Spleen (tissue), 11 donors: ENCODE data around the gene FAM76B. TPM values are rescaled to one million over a fixed set of nuclear protein-coding genes. Genes with fewer than 3 reads are reported as not detected.
"Not testable (repeated sequence)": the region's sequence is repeated elsewhere in the genome, so short reads cannot be mapped to it uniquely, and the experiment has no call there.

Source experiments
- DNase-seq: peaks from one replicate; pipeline ENCODE4 v3.0.0-alpha.2; 2020
- H3K27ac ChIP-seq, 8 donors: fragments of 200-600 bp; sonication (generic) in 7 of 8; 1 replicate in 4 of 8; 2 replicates in 4 of 8; pipeline versions ENCODE4 v1.5.0 to v1.8.0; 2016 to 2021; ENCODE audit warnings: inconsistent platforms in 4 of 8, mild to moderate bottlenecking in 4 of 8, moderate library complexity in 1 of 8
- H3K27me3 ChIP-seq, 7 donors: fragments of 200-600 bp; sonication (generic) in 6 of 7; replicated peaks in 1 of 7; 1 replicate in 4 of 7; 2 replicates in 3 of 7; pipeline versions ENCODE4 v1.5.0 to v1.8.0; 2016 to 2021; ENCODE audit warnings: inconsistent platforms in 3 of 7, mild to moderate bottlenecking in 1 of 7
- H3K36me3 ChIP-seq, 6 donors: fragments of 200-600 bp; sonication (generic) in 5 of 6; 1 replicate in 4 of 6; 2 replicates in 2 of 6; pipeline versions ENCODE4 v1.5.0 to v1.8.0; 2016 to 2021; ENCODE audit warnings: inconsistent platforms in 2 of 6
- H3K4me1 ChIP-seq, 6 donors: fragments of 200-600 bp; sonication (generic) in 5 of 6; 1 replicate in 3 of 6; 2 replicates in 3 of 6; pipeline versions ENCODE4 v1.5.0 to v1.8.0; 2016 to 2021; ENCODE audit warnings: inconsistent platforms in 3 of 6
- H3K4me3 ChIP-seq, 8 donors: fragments of 200-600 bp; sonication (generic) in 7 of 8; 1 replicate in 4 of 8; 2 replicates in 4 of 8; pipeline versions ENCODE4 v1.5.0 to v1.8.0; 2016 to 2021; ENCODE audit warnings: inconsistent platforms in 4 of 8, mild to moderate bottlenecking in 4 of 8, moderate library complexity in 2 of 8
- H3K9me3 ChIP-seq, 8 donors: fragments of 200-600 bp; sonication (generic) in 7 of 8; 1 replicate in 4 of 8; 2 replicates in 4 of 8; pipeline versions ENCODE4 v1.5.0 to v1.8.0; 2016 to 2021; ENCODE audit warnings: inconsistent platforms in 4 of 8
- CTCF ChIP-seq, 11 experiments: fragments of 200-600 bp in 7 of 11; fragments of 450-650 bp in 4 of 11; sonication (generic) in 4 of 11; IDR thresholded peaks in 8 of 11; conservative IDR thresholded peaks in 3 of 11; 1 replicate in 7 of 11; 2 replicates in 4 of 11; pipeline versions ENCODE4 v1.4.0 to v1.8.0; 2016 to 2021; ENCODE audit warnings: antibody characterized with exemption in 11 of 11, inconsistent platforms in 4 of 11, mild to moderate bottlenecking in 1 of 11
- POLR2A ChIP-seq, 3 donors: fragments of 450-650 bp; IDR thresholded peaks; one replicate each; pipeline ENCODE4 v1.5.1; 2017; ENCODE audit warnings: antibody characterized with exemption in 3 of 3, mild to moderate bottlenecking in 1 of 3
- POLR2AphosphoS5 ChIP-seq, 3 donors: sonication (generic); formaldehyde crosslinking; IDR thresholded peaks; one replicate each; pipeline ENCODE4 v1.5.1; 2017; ENCODE audit warnings: antibody characterized with exemption in 3 of 3
- WGBS, 5 donors: extraction: QIAGEN DNeasy Blood & Tissue Kit in 3 of 5; methylation state at CpG; one replicate each; pipeline versions ENCODE4 v1.1.5 to v1.1.7; 2013 to 2018; 5-methylcytosine and 5-hydroxymethylcytosine counted together
- intact Hi-C: fragments of 100-400 bp; cut with DNase I; formaldehyde crosslinking; loops from one replicate; pipeline ENCODE4 v1.15.0; 2023; ENCODE audit warnings: low total_unique reads
- polyA plus RNA-seq, 3 donors: library from polyadenylated mRNA; stranded (reverse); fragments of 200-250 nt; gene quantifications; one replicate each; pipeline ENCODE4 v1.2.1, GENCODE V29; 2013
- total RNA-seq, 7 donors: library from RNA; depleted of rRNA in 3 of 7; stranded (reverse); fragments of >200 nt in 3 of 7; fragmentation: NEBNext Ultra II Directional in 4 of 7; extraction: Animal tissue kit (Norgen Biotek cat#: 25700) in 4 of 7; gene quantifications; one replicate each; pipeline versions ENCODE4 v1.1.0 to v1.2.1, GENCODE V29; 2016 to 2021
- donor health status: healthy with polysubstance abuse.
- donor health status: DM: no; HTN: no; CAD: no; lungs with moderate emphysema.
- donor health status: DM: no; HTN: no; CAD: no.
- donor health status: Bipolar disorder and iron deficiency.
- donor health status: healthy.
- donor health status: DM: no; HTN: no; CAD: no.
- donor health status: DM: yes; HTN: yes; CAD: no.

FAM76B gene
- total and polyA plus RNA-seq, 10 donors: 15.9 to 47.4 (median 35.7) TPM

- Histone ChIP-seq H3K4me1 (no peaks in the 10 kb centered on the region), H3K4me3 (no peak overlapping the region), H3K27ac (no peak overlapping the region), H3K9me3 (no peaks in the 10 kb centered on the region), H3K27me3 (no peaks in the 10 kb centered on the region), H3K36me3 (peaks cover 0 to 96% (median 41%) of the 10 kb centered on the region in 6 donors)
- intact Hi-C loops: no loop called here
- TF ChIP-seq POLR2AphosphoS5 (IDR thresholded peaks at IDR 0.05) (no peak), CTCF (IDR thresholded peaks at IDR 0.05 in 8 of 11, conservative IDR thresholded peaks at IDR 0.05 in 3 of 11) (no peak), POLR2A (IDR thresholded peaks at IDR 0.05) (no peak)
- no peak for DNase-seq
- WGBS, 5 donors: 65 to 86% (median 84%) methylated on average over 4 of the region's 4 CpGs
These were observed 38.1 kb upstream of the FAM76B start for GRCh38 chr11:95827696-95828095.

GRCh38 chr11:95821640-95822039 lies 32.1 kb upstream of the FAM76B start:
- no peak for TF ChIP-seq CTCF (IDR thresholded peaks at IDR 0.05 in 8 of 11, conservative IDR thresholded peaks at IDR 0.05 in 3 of 11)
- TF ChIP-seq POLR2AphosphoS5 (IDR thresholded peaks at IDR 0.05): no peak
- TF ChIP-seq POLR2A (IDR thresholded peaks at IDR 0.05): no peak
- H3K27ac ChIP-seq: no peak overlapping the region
- DNase-seq: no peak
- H3K9me3 ChIP-seq: no peaks in the 10 kb centered on the region
- H3K27me3 ChIP-seq: no peaks in the 10 kb centered on the region
- intact Hi-C loops: no loop called here
- 85 to 91% (median 87%) methylated on average over 2 of the region's 2 CpGs for WGBS, 5 donors
- no peaks in the 10 kb centered on the region for H3K4me1 ChIP-seq
- H3K36me3 ChIP-seq: peaks cover 0 to 89% (median 33%) of the 10 kb centered on the region in 6 donors
- no peak overlapping the region for H3K4me3 ChIP-seq

- Histone ChIP-seq H3K27ac (no peak overlapping the region), H3K4me3 (no peak overlapping the region), H3K27me3 (no peaks in the 10 kb centered on the region), H3K9me3 (peaks cover 0 to under 1% (median 0%) of the 10 kb centered on the region in 8 donors), H3K36me3 (peaks cover 0 to 78% (median 29%) of the 10 kb centered on the region in 6 donors), H3K4me1 (no peaks in the 10 kb centered on the region)
- DNase-seq: no peak
- 80 to 93% (median 86%) methylated on average over 2 of the region's 2 CpGs for WGBS, 5 donors
- intact Hi-C loops: no loop called here
- TF ChIP-seq POLR2A (IDR thresholded peaks at IDR 0.05) (no peak), POLR2AphosphoS5 (IDR thresholded peaks at IDR 0.05) (no peak), CTCF (IDR thresholded peaks at IDR 0.05 in 8 of 11, conservative IDR thresholded peaks at IDR 0.05 in 3 of 11) (no peak)
These were observed 26.5 kb upstream of the FAM76B start for GRCh38 chr11:95816037-95816436.

- intact Hi-C loops, DNase-seq, H3K9me3 ChIP-seq, H3K27me3 ChIP-seq, H3K4me1 ChIP-seq, H3K4me3 ChIP-seq, H3K27ac ChIP-seq: not testable (repeated sequence)
- WGBS, 5 donors: 97 to 100% (median 97%) methylated on average over 4 of the region's 4 CpGs
- peaks cover 0 to 52% (median 14%) of the 10 kb centered on the region in 6 donors for H3K36me3 ChIP-seq
These were observed 21.5 kb upstream of the FAM76B start for GRCh38 chr11:95811052-95811451.

- DNase-seq, H3K27ac ChIP-seq, H3K27me3 ChIP-seq, H3K4me3 ChIP-seq, intact Hi-C loops, H3K9me3 ChIP-seq, H3K4me1 ChIP-seq: not testable (repeated sequence)
- peaks cover 0 to 55% (median 13%) of the 10 kb centered on the region in 6 donors for H3K36me3 ChIP-seq
- 96 to 100% (median 98%) methylated on average over 4 to 6 of the region's 6 CpGs for WGBS, 5 donors
These were observed 16.9 kb upstream of the FAM76B start for GRCh38 chr11:95806464-95806863.
